ENCODE results near the gene ECT2L. TPM values are rescaled to one million over a fixed set of nuclear protein-coding genes. Genes with fewer than 3 reads are reported as not detected.

ECT2L gene
- total RNA-seq, 2 donors from 2014 or later: not detected

- Mint-ChIP-seq H3K4me1 (peaks cover 6% of the 10 kb centered on the region), H3K27ac (no peak overlapping the region), H3K36me3 (ENCODE audit: low read depth) (peaks cover 66% of the 10 kb centered on the region), H3K27me3 (ENCODE audit: insufficient read depth) (no peaks in the 10 kb centered on the region), H3K4me3 (no peak overlapping the region), H3K9me3 (no peaks in the 10 kb centered on the region)
- WGBS, 2 experiments (ENCODE audit: insufficient coverage in 1 of 2, insufficient read length in 1 of 2): 67 to 86% methylated on average over 1 of the region's 1 CpG
- Histone ChIP-seq H3K9me3 (ENCODE audit: control insufficient read depth, low read length) (no peaks in the 10 kb centered on the region), H3K27ac (ENCODE audit: low read depth, low read length) (no peak overlapping the region), H3K4me1 (ENCODE audit: control insufficient read depth, insufficient read depth, low read length) (no peaks in the 10 kb centered on the region), H3K36me3 (ENCODE audit: control insufficient read depth, insufficient read depth, low read length) (peaks cover 76% of the 10 kb centered on the region), H3K4me3 (ENCODE audit: low read length) (no peak overlapping the region), H3K27me3 (ENCODE audit: control insufficient read depth, insufficient read depth, low read length, poor library complexity, severe bottlenecking) (no peaks in the 10 kb centered on the region), H3K9ac (ENCODE audit: extremely low read depth, low read length, poor library complexity, severe bottlenecking) (no peak overlapping the region)
- DNase-seq: no peak
- TF ChIP-seq CTCF (conservative IDR thresholded peaks at IDR 0.05): no peak
These were observed 114.1 kb downstream of the ECT2L start for GRCh38 chr6:138909975-138910374.

GRCh38 chr6:138912308-138912707 is 116.4 kb downstream of the ECT2L start:
- no peaks in the 10 kb centered on the region for H3K9me3 ChIP-seq (ENCODE audit: control insufficient read depth, low read length)
- no peaks in the 10 kb centered on the region for H3K27me3 Mint-ChIP-seq (ENCODE audit: insufficient read depth)
- no peak overlapping the region for H3K4me3 Mint-ChIP-seq
- peaks cover 69% of the 10 kb centered on the region for H3K36me3 ChIP-seq (ENCODE audit: control insufficient read depth, insufficient read depth, low read length)
- no peak overlapping the region for H3K9ac ChIP-seq (ENCODE audit: extremely low read depth, low read length, poor library complexity, severe bottlenecking)
- DNase-seq: no peak
- H3K27ac ChIP-seq (ENCODE audit: low read depth, low read length): no peak overlapping the region
- H3K27ac Mint-ChIP-seq: no peak overlapping the region
- no peak for TF ChIP-seq CTCF (conservative IDR thresholded peaks at IDR 0.05)
- no peaks in the 10 kb centered on the region for H3K9me3 Mint-ChIP-seq
- WGBS, 2 experiments (ENCODE audit: insufficient coverage in 1 of 2, insufficient read length in 1 of 2): 87% methylated on average over 3 of the region's 3 CpGs; no CpG with 5 or more reads in 1 of the 2 experiments
- H3K36me3 Mint-ChIP-seq (ENCODE audit: low read depth): peaks cover 60% of the 10 kb centered on the region
- H3K27me3 ChIP-seq (ENCODE audit: control insufficient read depth, insufficient read depth, low read length, poor library complexity, severe bottlenecking): no peaks in the 10 kb centered on the region
- peaks cover 2% of the 10 kb centered on the region for H3K4me1 Mint-ChIP-seq
- no peak overlapping the region for H3K4me3 ChIP-seq (ENCODE audit: low read length)
- no peaks in the 10 kb centered on the region for H3K4me1 ChIP-seq (ENCODE audit: control insufficient read depth, insufficient read depth, low read length)

GRCh38 chr6:138914701-138915100 is 118.8 kb downstream of the ECT2L start:
- Histone ChIP-seq H3K27me3 (ENCODE audit: control insufficient read depth, insufficient read depth, low read length, poor library complexity, severe bottlenecking) (no peaks in the 10 kb centered on the region), H3K4me1 (ENCODE audit: control insufficient read depth, insufficient read depth, low read length) (no peaks in the 10 kb centered on the region), H3K9ac (ENCODE audit: extremely low read depth, low read length, poor library complexity, severe bottlenecking) (no peak overlapping the region), H3K36me3 (ENCODE audit: control insufficient read depth, insufficient read depth, low read length) (peaks cover 64% of the 10 kb centered on the region), H3K9me3 (ENCODE audit: control insufficient read depth, low read length) (no peaks in the 10 kb centered on the region), H3K4me3 (ENCODE audit: low read length) (no peak overlapping the region), H3K27ac (ENCODE audit: low read depth, low read length) (no peak overlapping the region)
- 89 to 97% methylated on average over 1 of the region's 1 CpG for WGBS, 2 experiments (ENCODE audit: insufficient coverage in 1 of 2, insufficient read length in 1 of 2)
- Mint-ChIP-seq H3K36me3 (ENCODE audit: low read depth) (peaks cover 44% of the 10 kb centered on the region), H3K9me3 (no peaks in the 10 kb centered on the region), H3K4me3 (no peak overlapping the region), H3K4me1 (no peaks in the 10 kb centered on the region), H3K27ac (no peak overlapping the region), H3K27me3 (ENCODE audit: insufficient read depth) (no peaks in the 10 kb centered on the region)
- no peak for DNase-seq
- TF ChIP-seq CTCF (conservative IDR thresholded peaks at IDR 0.05): no peak
